Endothelial cell of umbilical vein (primary cell): ENCODE data around the gene NUDCD3. TPM values are rescaled to one million over a fixed set of nuclear protein-coding genes. Genes with fewer than 3 reads are reported as not detected.

Experiments used
- BruUV-seq: library from RNA; stranded (reverse); fragments of 400-500 nt; replicated peaks from 2 replicates; lab custom pipeline; 2021; lab: Mats Ljungman, UMichigan
- CTCF ChIA-PET: fragments of 300-600, 350-600 bp; sonication (Branson Sonifier 250); formaldehyde crosslinking; loops from one replicate; lab custom pipeline; 2021; ENCODE audit warnings: antibody characterized with exemption, inconsistent platforms; lab: Charles Lee
- POLR2A ChIA-PET: fragments of 300-600, 350-600 bp; sonication (Branson Sonifier 250); formaldehyde crosslinking; loops from one replicate; lab custom pipeline; 2021; ENCODE audit warnings: antibody characterized with exemption, inconsistent platforms; lab: Charles Lee
- DNase-seq: peaks from one replicate; pipeline ENCODE4 v3.0.0-alpha.2; 2011; ENCODE audit warnings: low read depth, low spot score
- FAIRE-seq: peaks from 2 replicates; lab custom pipeline; 2011; peaks lifted over from hg19 to GRCh38; lab: Jason Lieb, UNC
- H2AFZ ChIP-seq: 2 replicates; pipeline ENCODE4 v1.6.0; 2012; ENCODE audit warnings: low read depth, low read length, control low read depth, inconsistent platforms
- H3K27ac ChIP-seq: 2 replicates; pipeline ENCODE4 v1.5.1; 2011; ENCODE audit warnings: low read depth, mild to moderate bottlenecking, control low read depth, low read length, moderate library complexity; ENCODE audit not compliant: insufficient read depth
- H3K27me3 ChIP-seq, 2 experiments: 2 replicates each; pipeline versions ENCODE4 v1.6.0 to v1.6.1; 2011; ENCODE audit warnings: low read length in 2 of 2, mixed read lengths in 1 of 2; ENCODE audit not compliant: control insufficient read depth in 2 of 2, insufficient read depth in 2 of 2
- H3K36me3 ChIP-seq, 2 experiments: 2 replicates in 1 of 2; 3 replicates in 1 of 2; pipeline ENCODE4 v1.5.1; 2011; ENCODE audit warnings: low read length in 2 of 2, mild to moderate bottlenecking in 1 of 2, moderate library complexity in 1 of 2; ENCODE audit not compliant: control insufficient read depth in 2 of 2, insufficient read depth in 2 of 2; ENCODE audit errors: extremely low read depth in 1 of 2
- H3K4me1 ChIP-seq: 3 replicates; pipeline ENCODE4 v1.5.1; 2011; ENCODE audit warnings: mild to moderate bottlenecking, low read length; ENCODE audit not compliant: control insufficient read depth, insufficient read depth; ENCODE audit errors: extremely low read depth
- H3K4me2 ChIP-seq: 2 replicates; pipeline ENCODE4 v1.6.1; 2011; ENCODE audit warnings: low read length, control low read depth, mixed read lengths; ENCODE audit not compliant: insufficient read depth
- H3K4me3 ChIP-seq, 3 experiments: fragments of 200-600 bp in 1 of 3; sonication (generic), shearing (Covaris generic) in 1 of 3; replicated peaks in 1 of 3; 2 replicates each; pipeline ENCODE4 v1.5.1; 2011 to 2016; ENCODE audit warnings: control low read depth in 3 of 3, low read length in 3 of 3, mild to moderate bottlenecking in 2 of 3, inconsistent platforms in 1 of 3, low read depth in 1 of 3, moderate library complexity in 1 of 3; ENCODE audit not compliant: insufficient read depth in 1 of 3
- H3K79me2 ChIP-seq: 2 replicates; pipeline ENCODE4 v1.6.0; 2012; ENCODE audit warnings: low read length, inconsistent platforms; ENCODE audit not compliant: control insufficient read depth, insufficient read depth
- H3K9ac ChIP-seq: replicated peaks from 2 replicates; pipeline ENCODE3; 2011; ENCODE audit warnings: low read length, control low read depth; ENCODE audit not compliant: insufficient read depth; ENCODE audit errors: extremely low read depth
- H3K9me1 ChIP-seq: replicated peaks from 3 replicates; pipeline ENCODE4 v1.6.0; 2011; ENCODE audit warnings: mild to moderate bottlenecking, low read length; ENCODE audit not compliant: control insufficient read depth, insufficient read depth; ENCODE audit errors: extremely low read depth
- H3K9me3 ChIP-seq: replicated peaks from 2 replicates; pipeline ENCODE4 v1.5.1; 2012; ENCODE audit warnings: low read length, inconsistent platforms; ENCODE audit not compliant: control insufficient read depth, insufficient read depth
- H4K20me1 ChIP-seq: replicated peaks from 2 replicates; pipeline ENCODE3; 2011; ENCODE audit warnings: mild to moderate bottlenecking, low read length; ENCODE audit not compliant: control insufficient read depth, insufficient read depth; ENCODE audit errors: extremely low read depth
- CTCF ChIP-seq, 2 donors: IDR thresholded peaks; 1 replicate in 1 of 2; 2 replicates in 1 of 2; pipeline ENCODE4 v1.5.1; 2011; ENCODE audit warnings: low read length in 2 of 2, mild to moderate bottlenecking in 2 of 2, moderate library complexity in 2 of 2, control low read depth in 1 of 2, inconsistent platforms in 1 of 2, low read depth in 1 of 2; ENCODE audit not compliant: insufficient read depth in 1 of 2; ENCODE audit errors: extremely low read depth in 1 of 2
- EZH2 ChIP-seq: IDR thresholded peaks from 2 replicates; pipeline ENCODE4 v1.6.1; 2012; ENCODE audit warnings: borderline replicate concordance, low read depth, mild to moderate bottlenecking, moderate library complexity, low read length, inconsistent platforms; ENCODE audit not compliant: severe bottlenecking
- FOS ChIP-seq: IDR thresholded peaks from 2 replicates; pipeline ENCODE4 v1.6.1; 2011; ENCODE audit warnings: mild to moderate bottlenecking, low read length, moderate library complexity, borderline replicate concordance; ENCODE audit not compliant: insufficient read depth
- GATA2 ChIP-seq: IDR thresholded peaks from 2 replicates; pipeline ENCODE4 v1.7.0; 2011; ENCODE audit warnings: low read depth, mild to moderate bottlenecking, moderate library complexity, mixed read lengths, low read length; ENCODE audit not compliant: insufficient read length, insufficient read depth
- JUN ChIP-seq: IDR thresholded peaks from 2 replicates; pipeline ENCODE4 v1.6.1; 2011; ENCODE audit warnings: borderline replicate concordance, low read depth; ENCODE audit not compliant: insufficient read length, insufficient read depth
- MAX ChIP-seq: IDR thresholded peaks from 2 replicates; pipeline ENCODE4 v1.6.1; 2011; ENCODE audit not compliant: insufficient read depth, insufficient read length
- MYC ChIP-seq: IDR thresholded peaks from one replicate; pipeline ENCODE4 v1.6.1; 2011; ENCODE audit warnings: mild to moderate bottlenecking, low read depth, low read length
- POLR2A ChIP-seq: IDR thresholded peaks from 2 replicates; pipeline ENCODE4 v1.6.1; 2012; ENCODE audit warnings: low read depth, mild to moderate bottlenecking, control low read depth, low read length
- POLR2AphosphoS5 ChIP-seq: IDR thresholded peaks from 2 replicates; pipeline ENCODE4 v1.6.1; 2012; ENCODE audit warnings: low read depth, mild to moderate bottlenecking, control low read depth, low read length, moderate library complexity; ENCODE audit not compliant: insufficient read depth
- dilution Hi-C: fragments of 300-500 bp; cut with MboI; formaldehyde crosslinking; loops from one replicate; pipeline ENCODE4 v1.15.0; 2019; ENCODE audit warnings: low sequenced_read_pairs; ENCODE audit not compliant: extremely low pct_ligation_motif_present
- intact Hi-C: fragments of 100-400 bp; cut with micrococcal nuclease; formaldehyde crosslinking; loops from one replicate; pipeline ENCODE4 v1.10.0; 2022
- polyA plus RNA-seq, 4 experiments: library from polyadenylated mRNA; depleted of rRNA in 3 of 4; stranded (reverse) in 3 of 4; unstranded in 1 of 4; fragments of >200 nt; gene quantifications; 2 replicates each; pipeline versions ENCODE4 v1.2.1 to v1.2.3, GENCODE V29; 2011 to 2012; ENCODE audit warnings: missing spikeins in 1 of 4
- total RNA-seq: library from RNA; stranded (reverse); gene quantifications from 2 replicates; pipeline ENCODE4 v1.2.3, GENCODE V29; 2021

NUDCD3 gene
- total and polyA plus RNA-seq, 2 donors (not counting 3 experiments of a cell fraction or from before 2014, with no cell fraction given) = 50.6 to 137 TPM

- Histone ChIP-seq H3K4me1 (no peaks in the 10 kb centered on the region), H3K27me3 (peaks cover 7 to 8% of the 10 kb centered on the region in 2 experiments), H3K4me2 (no peak overlapping the region), H3K27ac (no peak overlapping the region), H3K9me1 (no peaks in the 10 kb centered on the region), H2AFZ (no peak overlapping the region), H3K79me2 (no peaks in the 10 kb centered on the region), H4K20me1 (no peaks in the 10 kb centered on the region), H3K36me3 (no peaks in the 10 kb centered on the region), H3K9me3 (no peaks in the 10 kb centered on the region), H3K4me3 (no peak overlapping the region), H3K9ac (no peak overlapping the region)
- FAIRE-seq = no peak
- BruUV-seq = no TSS peak
- dilution Hi-C loops (no loop called here), intact Hi-C loops (no loop called here)
- DNase-seq = no peak
- TF ChIP-seq MYC (no peak), JUN (no peak), CTCF (IDR thresholded peaks at IDR 0.05; ENCODE audit: extremely low read depth in 1 of 2, insufficient read depth in 1 of 2, low read depth in 1 of 2, low read length in 2 of 2) (no peak), GATA2 (no peak), POLR2AphosphoS5 (no peak)
- ChIA-PET CTCF (interaction anchor here (2.1 to 2.8 kb wide), 2 partner anchors 9 kb away, joined by 5 to 14 read pairs; no protein-coding TSS in a partner anchor), POLR2A (no interaction called here)
Measured at GRCh38 chr7:44338600-44338999, 151.9 kb downstream of the NUDCD3 start.

GRCh38 chr7:44336491-44336890, 154.0 kb downstream of the NUDCD3 start:
- H2AFZ ChIP-seq = no peak overlapping the region
- POLR2A ChIA-PET = no interaction called here
- H3K9me1 ChIP-seq = no peaks in the 10 kb centered on the region
- no peaks in the 10 kb centered on the region for H3K9me3 ChIP-seq
- intact Hi-C loops (no loop called here), dilution Hi-C loops (no loop called here)
- no TSS peak for BruUV-seq
- H3K4me3 ChIP-seq = no peak overlapping the region
- no peaks in the 10 kb centered on the region for H3K4me1 ChIP-seq
- H3K27me3 ChIP-seq = peaks cover 8 to 9% of the 10 kb centered on the region in 2 experiments
- H3K36me3 ChIP-seq = no peaks in the 10 kb centered on the region
- H3K27ac ChIP-seq = no peak overlapping the region
- no peaks in the 10 kb centered on the region for H3K79me2 ChIP-seq
- no peak overlapping the region for H3K9ac ChIP-seq
- no peak overlapping the region for H3K4me2 ChIP-seq
- CTCF ChIA-PET = interaction anchor here (1.5 kb wide), 1 partner anchor 9 kb away, joined by 3 read pairs; no protein-coding TSS in a partner anchor
- H4K20me1 ChIP-seq = no peaks in the 10 kb centered on the region
- no peak for FAIRE-seq
- TF ChIP-seq FOS = no peak
- no peak for TF ChIP-seq CTCF (IDR thresholded peaks at IDR 0.05; ENCODE audit: extremely low read depth in 1 of 2, insufficient read depth in 1 of 2, low read depth in 1 of 2, low read length in 2 of 2)
- no peak for TF ChIP-seq MYC
- no peak for TF ChIP-seq EZH2
- no peak for TF ChIP-seq MAX
- TF ChIP-seq POLR2AphosphoS5 = no peak
- no peak for TF ChIP-seq GATA2
- no peak for TF ChIP-seq JUN
- no peak for TF ChIP-seq POLR2A
- DNase-seq = no peak
